OCI-LY1 (cell line): Measurements from ENCODE around the gene AK4.

Experiments
- EZH2 ChIP-seq: fragments of 200-600 bp; sonication (generic), shearing (Covaris generic); IDR thresholded peaks from 2 replicates; pipeline ENCODE4 v1.8.0; 2017; ENCODE audit warnings: borderline replicate concordance, mixed run types, mild to moderate bottlenecking, antibody characterized with exemption, low read length, moderate library complexity, mixed read lengths
- TF ChIP-seq, protein P1 (sequence below): fragments of 200-600 bp; sonication (generic), shearing (Covaris generic); IDR thresholded peaks from 2 replicates; pipeline ENCODE4 v1.5.1; 2017; ENCODE audit warnings: mild to moderate bottlenecking, antibody characterized with exemption, low read length, moderate library complexity, mixed read lengths

DNA sequence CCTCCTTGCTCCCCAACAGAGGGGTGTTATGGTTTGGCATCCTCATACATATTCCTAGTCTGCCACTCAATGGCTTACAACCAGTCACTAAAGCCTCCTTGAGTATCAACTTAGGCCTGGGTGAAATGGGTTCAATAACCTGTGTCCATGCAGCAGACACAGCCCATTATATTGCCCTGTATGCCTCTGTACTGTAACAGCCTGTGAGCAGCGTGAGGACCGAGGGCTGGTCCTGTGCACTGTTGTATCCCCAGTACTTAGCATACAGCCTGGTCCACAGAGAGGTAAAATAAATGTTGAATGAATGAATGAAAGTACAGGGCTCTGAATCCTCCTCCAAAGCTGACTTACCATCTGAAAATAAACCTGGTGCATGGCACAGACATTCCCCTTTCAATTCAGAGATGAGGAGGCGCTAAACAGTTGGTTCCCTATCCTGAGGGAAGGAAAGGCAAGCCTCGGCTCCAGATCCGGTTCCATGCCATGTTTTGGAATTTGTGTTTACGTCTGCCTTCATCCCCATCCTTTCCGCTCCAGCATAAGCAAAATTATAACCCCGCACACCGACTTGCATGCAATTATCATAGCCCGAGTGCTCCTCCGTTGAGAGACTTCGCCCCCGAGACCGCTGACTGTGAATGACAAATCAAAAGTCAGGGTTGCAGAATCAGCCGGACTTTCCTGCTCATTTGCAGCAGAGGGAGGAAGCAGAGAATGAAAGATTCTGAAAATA lies 116.4 kb downstream of the AK4 start:
- TF ChIP-seq, protein P1, sequence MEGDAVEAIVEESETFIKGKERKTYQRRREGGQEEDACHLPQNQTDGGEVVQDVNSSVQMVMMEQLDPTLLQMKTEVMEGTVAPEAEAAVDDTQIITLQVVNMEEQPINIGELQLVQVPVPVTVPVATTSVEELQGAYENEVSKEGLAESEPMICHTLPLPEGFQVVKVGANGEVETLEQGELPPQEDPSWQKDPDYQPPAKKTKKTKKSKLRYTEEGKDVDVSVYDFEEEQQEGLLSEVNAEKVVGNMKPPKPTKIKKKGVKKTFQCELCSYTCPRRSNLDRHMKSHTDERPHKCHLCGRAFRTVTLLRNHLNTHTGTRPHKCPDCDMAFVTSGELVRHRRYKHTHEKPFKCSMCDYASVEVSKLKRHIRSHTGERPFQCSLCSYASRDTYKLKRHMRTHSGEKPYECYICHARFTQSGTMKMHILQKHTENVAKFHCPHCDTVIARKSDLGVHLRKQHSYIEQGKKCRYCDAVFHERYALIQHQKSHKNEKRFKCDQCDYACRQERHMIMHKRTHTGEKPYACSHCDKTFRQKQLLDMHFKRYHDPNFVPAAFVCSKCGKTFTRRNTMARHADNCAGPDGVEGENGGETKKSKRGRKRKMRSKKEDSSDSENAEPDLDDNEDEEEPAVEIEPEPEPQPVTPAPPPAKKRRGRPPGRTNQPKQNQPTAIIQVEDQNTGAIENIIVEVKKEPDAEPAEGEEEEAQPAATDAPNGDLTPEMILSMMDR: no peak
- no peak for TF ChIP-seq EZH2
